ENCODE measurements around the gene CHRM3.

DNA sequence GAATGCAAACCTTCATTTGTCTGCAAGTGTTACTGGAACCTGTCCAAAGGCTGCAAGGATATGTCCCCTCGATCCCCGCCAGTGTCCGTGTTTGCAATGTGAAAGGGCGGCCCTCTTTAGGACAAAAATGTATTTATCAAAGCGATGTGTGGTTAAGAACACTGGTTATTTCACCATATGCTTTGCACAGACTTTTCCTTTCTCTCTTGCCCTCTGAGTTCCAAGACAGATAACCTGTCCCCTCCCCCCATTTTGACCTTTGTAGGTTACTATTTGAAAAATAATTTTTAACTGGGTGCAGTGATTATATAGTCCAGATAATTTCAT lies 1.8 kb downstream of the CHRM3 start:
- no peak for TF ChIP-seq POLR2A (IDR thresholded peaks at IDR 0.05)
- TF ChIP-seq, protein P1, sequence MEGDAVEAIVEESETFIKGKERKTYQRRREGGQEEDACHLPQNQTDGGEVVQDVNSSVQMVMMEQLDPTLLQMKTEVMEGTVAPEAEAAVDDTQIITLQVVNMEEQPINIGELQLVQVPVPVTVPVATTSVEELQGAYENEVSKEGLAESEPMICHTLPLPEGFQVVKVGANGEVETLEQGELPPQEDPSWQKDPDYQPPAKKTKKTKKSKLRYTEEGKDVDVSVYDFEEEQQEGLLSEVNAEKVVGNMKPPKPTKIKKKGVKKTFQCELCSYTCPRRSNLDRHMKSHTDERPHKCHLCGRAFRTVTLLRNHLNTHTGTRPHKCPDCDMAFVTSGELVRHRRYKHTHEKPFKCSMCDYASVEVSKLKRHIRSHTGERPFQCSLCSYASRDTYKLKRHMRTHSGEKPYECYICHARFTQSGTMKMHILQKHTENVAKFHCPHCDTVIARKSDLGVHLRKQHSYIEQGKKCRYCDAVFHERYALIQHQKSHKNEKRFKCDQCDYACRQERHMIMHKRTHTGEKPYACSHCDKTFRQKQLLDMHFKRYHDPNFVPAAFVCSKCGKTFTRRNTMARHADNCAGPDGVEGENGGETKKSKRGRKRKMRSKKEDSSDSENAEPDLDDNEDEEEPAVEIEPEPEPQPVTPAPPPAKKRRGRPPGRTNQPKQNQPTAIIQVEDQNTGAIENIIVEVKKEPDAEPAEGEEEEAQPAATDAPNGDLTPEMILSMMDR (IDR thresholded peaks at IDR 0.05): no peak

Data from testis (tissue), 2 donors.